ENCODE measurements around the gene MBL2.

GRCh38 chr10:52739380-52740154 is 33.0 kb downstream of the MBL2 start:
- TF ChIP-seq CTCF (IDR thresholded peaks at IDR 0.05) (no peak), POLR2A (IDR thresholded peaks at IDR 0.05) (no peak)

All from testis (tissue), 2 donors.